Raji (cell line): ENCODE results near the gene SLC5A11.

Source experiments
- POLR2A ChIP-seq: IDR thresholded peaks from 2 replicates; pipeline ENCODE4 v1.6.1; 2011; ENCODE audit warnings: low read depth, low read length, control low read depth; ENCODE audit not compliant: insufficient read depth

SLC5A11 gene

DNA sequence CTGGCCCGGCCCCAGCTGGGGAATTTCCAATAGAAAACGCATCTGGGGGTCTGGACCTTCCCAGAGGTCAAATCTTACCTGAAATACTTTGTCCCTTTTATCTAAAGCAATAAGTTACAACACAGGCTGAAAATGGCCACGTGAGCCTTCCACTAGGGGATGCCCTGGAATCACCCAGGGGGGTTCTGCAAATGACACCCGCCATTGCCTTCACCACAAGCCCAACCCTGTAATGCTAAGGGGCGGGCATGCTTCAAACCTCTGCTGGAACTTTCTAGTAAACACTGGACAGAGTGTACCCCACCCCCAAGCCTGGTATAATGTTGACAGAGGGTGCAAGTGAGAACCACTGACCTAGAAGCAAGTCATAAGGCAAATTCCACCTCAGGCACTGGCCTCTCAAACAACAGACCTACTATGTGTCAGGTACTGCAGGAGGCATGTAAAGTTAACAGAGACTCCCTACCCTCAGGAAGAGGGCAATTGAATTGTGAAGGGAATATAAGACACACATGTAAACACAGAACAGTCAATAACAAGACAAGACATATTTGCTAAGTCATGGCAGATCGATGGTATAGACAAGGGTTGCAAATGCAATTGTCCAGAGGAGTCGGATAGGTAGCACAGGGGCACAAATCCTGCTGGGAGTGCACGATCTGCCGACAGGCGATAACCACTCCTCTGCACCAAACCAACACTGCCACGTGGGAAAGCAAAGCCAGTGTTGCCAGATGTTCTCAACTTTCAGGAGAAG lies 110.4 kb downstream of the SLC5A11 start:
- TF ChIP-seq POLR2A = no peak

GRCh38 chr16:24957887-24958286 lies 112.1 kb downstream of the SLC5A11 start:
- TF ChIP-seq POLR2A = no peak
